ENCODE results near the gene CARS1. TPM values are rescaled to one million over a fixed set of nuclear protein-coding genes. Genes with fewer than 3 reads are reported as not detected.

The CARS1 gene
- polyA plus RNA-seq, 3 donors, result 24.2 to 29.0 (median 25.4) TPM

Other genes starting within 250 kb of the CARS1 start
- gene CDKN1C, start 171.6 kb downstream of the CARS1 start, polyA plus RNA-seq (ENCODE audit: insufficient read length in 3 of 3), result 100 to 1,000 TPM; 109 to 150 (median 142) TPM
- gene PHLDA2, start 128.0 kb downstream of the CARS1 start, polyA plus RNA-seq (ENCODE audit: insufficient read length in 3 of 3), result 1 to 10 TPM in 1 of 3 donors, under 1 TPM in 2; 0.42 to 1.7 (median 0.75) TPM
- 100 to 1,000 TPM; 181 to 220 (median 190) TPM for gene NAP1L4, start 65.1 kb downstream of the CARS1 start, polyA plus RNA-seq (ENCODE audit: insufficient read length in 3 of 3)
- gene OSBPL5, start 107.9 kb upstream of the CARS1 start, polyA plus RNA-seq (ENCODE audit: insufficient read length in 3 of 3), result 10 to 100 TPM; 17.8 to 26.2 (median 21.2) TPM
- not detected for gene MRGPRG, start 161.4 kb upstream of the CARS1 start, polyA plus RNA-seq (ENCODE audit: insufficient read length in 3 of 3)
- not detected for gene MRGPRE, start 175.0 kb upstream of the CARS1 start, polyA plus RNA-seq (ENCODE audit: insufficient read length in 3 of 3)